DMS153 treated with DMSO at 0.1 percent for 48 hours (cell line): ENCODE data around the gene FAM83B.
"Not testable (repeated sequence)": the region's sequence is repeated elsewhere in the genome, so short reads cannot be mapped to it uniquely, and the experiment has no call there.

Experiments used
- DNase-seq: peaks from one replicate; lab custom pipeline; 2025; ENCODE audit not compliant: unreplicated experiment; lab: John Stamatoyannopoulos, UW

The FAM83B gene

DNA sequence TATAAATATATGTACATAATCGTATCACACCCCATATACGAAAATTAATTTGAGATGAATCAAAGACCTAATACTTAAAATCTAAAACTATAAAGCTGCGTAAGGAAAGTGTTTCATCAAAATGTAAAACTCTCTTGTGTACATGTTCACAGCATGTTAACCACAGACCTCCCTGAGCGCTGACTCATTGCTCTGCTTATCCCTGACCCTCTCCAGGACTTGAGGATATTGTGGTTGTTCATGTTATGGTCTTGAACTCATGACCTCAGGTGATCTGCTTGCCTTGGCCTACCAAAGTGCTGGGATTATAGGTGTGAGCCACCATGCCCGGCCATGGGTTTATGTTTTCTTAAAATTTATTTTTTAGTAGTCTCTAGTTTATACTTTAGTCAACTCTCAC lies 14.2 kb downstream of the FAM83B start:
- DNase-seq: no peak

DNA sequence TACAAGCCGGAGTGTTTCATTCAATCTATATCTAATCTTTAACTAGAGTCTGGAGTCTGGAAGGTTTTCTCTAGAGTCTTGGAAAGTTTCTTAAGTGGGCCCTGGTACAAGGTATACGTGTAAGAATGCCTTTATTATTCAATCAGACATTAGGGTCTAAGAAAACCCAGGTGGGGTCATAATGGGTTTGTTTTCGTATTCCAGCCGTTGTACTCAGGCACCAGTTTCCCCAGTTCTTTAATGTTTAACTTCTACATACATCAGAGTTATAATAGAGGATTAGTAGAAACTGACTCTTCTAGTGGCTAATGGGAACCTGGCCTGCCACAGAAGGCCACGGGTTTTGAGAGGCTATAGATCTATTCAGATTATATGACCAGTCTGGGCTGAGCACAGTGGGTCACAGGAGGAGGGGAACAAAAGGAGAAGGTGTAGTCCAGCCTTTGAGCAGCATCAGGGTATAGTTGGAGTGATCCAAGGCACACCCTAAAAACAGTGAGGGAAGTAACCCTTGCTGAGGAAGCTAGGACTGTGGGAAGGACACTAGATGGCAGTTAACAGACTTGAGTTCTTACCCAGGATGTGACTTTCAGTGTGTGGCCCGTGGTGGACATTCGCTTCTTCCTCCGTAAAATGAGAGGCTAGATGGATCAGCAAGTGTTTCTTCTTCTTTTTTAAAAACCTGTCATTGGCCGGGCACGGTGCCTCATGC lies 15.5 kb downstream of the FAM83B start:
- no peak for DNase-seq

DNA sequence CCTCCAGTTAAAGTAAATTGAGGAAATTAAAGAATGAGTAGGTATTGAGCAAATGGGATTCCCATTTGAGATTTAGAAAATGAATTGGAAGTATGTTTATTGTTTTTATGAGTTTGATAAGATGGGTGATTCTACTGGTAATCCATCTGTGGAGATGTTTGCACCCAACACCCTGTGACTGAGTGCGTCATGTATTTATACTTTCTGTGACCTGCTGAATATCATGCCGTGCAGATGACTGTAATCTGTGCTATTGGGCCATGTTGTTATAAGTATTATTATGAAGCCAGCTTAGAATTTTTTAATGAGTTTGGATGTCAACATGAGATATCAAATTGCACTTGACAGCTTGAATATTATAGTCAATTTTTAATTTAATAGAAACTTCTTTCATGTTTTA lies 17.7 kb downstream of the FAM83B start:
- no peak for DNase-seq

GRCh38 chr6:54865091-54865631 lies 18.6 kb downstream of the FAM83B start:
- no peak for DNase-seq

DNA sequence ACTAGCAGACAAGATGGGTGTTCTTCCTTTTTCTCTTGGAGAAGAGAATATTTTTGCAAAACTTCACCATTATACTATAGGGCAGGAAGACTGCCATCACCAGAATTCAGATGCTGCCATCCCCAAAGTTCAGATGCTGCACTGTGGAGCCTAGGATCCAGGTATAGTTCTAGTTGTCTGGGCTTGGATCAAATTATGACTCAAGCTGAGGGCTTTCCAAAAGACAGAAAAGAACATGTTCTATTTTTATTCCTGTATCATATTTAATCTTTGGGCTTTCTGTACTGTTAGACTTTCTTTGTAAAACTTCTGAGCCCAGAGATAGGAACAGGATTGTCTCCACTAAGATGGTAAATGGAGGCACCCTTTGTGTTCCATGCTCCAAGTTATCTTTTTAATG lies 22.0 kb downstream of the FAM83B start:
- DNase-seq: no peak

DNA sequence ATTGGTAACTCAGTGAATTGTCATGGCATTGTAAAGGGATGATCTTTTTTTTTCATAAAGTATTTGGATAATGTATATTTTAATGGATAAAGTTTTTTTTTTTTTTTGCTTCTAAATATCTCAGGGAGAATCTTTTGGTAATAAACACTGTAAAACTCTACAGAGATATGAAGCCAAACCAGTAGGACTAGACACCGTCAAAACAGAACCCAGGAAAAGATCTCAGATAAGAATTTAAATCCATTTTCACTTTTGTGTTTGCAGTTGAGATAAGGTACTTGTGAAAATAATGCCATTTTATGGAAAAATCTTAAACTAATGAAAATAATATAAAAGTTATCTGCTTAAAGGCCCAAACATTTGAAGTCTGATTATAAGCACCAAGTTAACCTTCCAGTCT lies 27.0 kb downstream of the FAM83B start:
- no peak for DNase-seq

DNA sequence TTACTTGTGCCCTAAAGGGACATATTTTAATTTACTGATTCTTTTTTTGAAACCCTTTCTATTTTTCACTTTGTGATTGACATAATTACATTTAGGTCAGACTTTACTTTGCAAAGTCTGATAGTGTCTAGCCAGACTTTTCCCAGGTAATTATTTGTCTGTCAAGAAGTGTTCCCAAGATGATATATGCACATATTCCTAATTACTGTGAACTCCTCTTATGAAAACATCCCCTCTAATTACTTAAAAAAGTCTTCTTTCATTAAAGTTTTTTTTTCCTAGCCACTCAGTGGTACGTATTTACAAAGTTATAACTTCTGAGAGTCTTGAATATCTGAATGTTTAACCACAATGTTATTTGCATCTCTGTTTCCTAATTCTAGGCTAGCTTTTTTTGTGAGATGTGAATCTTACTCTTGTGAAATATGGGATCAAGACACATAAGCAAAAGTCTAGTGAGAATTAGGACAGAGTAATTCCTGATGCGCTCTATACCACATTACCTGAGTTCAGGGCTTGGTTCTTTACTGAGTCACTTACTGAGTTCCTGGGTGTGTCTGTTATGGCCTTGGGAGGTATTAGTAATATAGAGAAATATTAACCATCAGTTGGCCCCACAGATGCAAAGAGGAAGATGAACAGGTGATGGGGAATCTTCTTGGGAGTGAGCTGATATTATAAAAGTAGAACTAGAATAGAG lies 27.9 kb downstream of the FAM83B start:
- no peak for DNase-seq

GRCh38 chr6:54875539-54875938 lies 29.0 kb downstream of the FAM83B start:
- no peak for DNase-seq

DNA sequence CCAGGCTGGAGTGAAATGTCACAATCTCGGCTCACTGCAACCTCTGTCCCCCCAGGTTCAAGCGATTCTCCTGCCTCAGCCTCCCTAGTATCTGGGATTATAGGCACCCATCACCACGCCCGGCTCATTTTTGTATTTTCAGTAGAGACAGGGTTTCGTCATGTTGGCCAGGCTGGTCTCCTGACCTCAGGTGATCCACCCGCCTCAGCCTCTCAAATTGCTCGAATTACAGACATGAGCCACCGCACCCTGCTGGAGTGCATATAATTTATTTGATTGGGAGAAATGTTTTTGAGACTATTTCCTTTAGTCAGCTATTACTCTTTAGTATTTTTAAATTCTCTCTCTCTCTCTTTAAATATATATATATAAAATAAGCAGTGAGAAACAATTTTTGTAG lies 29.8 kb downstream of the FAM83B start:
- no peak for DNase-seq

DNA sequence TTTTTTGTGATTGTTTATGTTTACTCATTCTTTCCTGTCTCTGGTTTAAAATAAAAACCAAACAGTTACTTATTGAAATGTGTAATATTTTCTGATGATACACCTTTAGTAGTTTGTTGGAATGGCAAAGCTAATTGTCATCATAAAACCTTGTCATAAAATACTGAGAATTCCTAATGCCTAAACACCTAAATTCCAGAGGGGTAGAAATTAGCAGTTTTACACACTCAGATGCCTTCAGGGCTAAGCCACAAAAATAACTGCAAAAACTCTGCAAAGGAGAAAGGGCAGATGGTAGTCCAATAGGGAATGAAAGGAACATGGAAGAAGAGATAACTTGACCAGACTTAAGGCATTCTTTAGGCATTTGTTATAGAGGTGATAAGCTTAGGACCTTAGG lies 30.3 kb downstream of the FAM83B start:
- DNase-seq: no peak

DNA sequence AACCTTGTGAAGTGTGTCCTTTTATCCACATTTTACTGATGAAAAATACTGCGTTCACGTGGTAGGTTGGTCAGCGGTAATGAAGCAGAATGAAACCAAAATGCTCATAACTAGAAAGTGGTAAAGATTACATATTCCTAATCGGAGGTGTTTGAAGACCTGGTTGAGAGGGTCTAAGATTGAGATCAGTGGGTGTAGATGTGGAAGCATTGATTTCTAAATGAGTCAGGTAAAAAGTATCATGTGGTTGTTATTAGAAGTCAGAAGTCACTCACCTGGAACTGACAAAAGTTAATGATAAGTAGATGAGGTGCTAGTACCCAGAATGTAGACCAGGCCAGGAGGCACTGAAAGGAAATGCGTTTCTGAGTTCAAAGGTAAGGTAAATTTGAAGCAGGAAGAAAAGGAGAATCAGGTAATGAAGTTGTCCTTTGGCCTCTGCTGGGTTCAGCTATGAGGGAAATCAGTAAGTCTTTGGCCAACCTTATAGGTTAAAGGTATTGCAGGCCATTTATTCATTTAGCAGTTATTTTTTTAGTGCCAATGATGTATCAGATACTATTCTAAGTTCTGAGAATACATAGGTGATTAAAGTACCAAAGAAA lies 31.2 kb downstream of the FAM83B start:
- DNase-seq: no peak

DNA sequence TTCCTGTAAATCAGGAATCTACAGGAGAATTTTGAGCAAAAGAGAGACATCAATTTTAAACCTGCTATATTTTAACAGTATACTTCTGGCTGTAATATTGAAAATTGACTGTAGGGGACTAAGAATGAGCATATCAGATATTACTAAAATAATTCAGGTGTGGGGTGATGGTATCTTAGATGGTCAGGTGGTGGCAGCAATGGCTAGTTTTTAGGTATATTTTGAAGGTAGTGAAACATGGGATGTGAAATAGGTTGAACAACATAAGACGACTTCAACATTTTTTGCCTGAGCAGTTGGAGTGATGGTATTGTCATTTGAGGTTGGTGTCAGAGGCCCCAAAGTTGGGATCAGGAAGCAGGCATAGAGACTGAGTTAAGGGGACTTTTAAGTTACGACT lies 32.1 kb downstream of the FAM83B start:
- DNase-seq: no peak

DNA sequence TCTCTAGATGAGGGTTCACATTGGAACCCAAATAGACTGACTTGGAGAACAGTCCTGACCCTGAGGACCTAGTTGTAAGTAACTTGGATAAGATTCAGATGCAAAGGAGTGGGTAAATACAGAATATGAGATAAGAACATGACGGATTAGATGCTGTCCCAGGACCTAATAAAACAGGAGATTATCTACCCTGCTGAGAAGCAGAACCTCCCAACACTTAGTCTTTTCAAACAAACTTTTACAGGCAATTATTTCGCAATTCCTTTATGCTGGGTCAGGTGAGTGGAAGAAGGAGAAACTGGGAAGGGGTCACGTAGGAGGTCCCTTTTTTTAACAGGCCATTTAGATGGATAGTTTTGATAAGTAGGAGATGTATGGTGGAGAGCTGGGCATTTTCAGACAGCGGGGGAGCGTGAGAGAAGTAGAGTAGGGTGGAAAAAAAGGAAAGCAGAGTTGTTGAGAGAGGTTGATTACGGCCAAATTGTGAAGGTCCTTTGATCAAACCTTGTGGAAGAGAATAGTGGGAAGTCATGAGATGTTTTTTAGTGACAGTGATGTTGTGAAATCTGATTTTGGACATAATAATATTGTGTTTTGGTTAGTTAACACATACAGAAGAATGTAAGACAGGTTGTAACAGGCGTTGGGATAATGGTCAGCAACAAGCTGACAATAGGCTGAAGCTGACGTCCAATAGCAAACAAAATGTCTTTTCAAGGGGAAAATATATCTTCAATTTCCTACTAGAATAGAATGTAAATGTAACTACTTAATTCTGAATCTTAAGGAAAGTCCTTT lies 32.8 kb downstream of the FAM83B start:
- DNase-seq: no peak

DNA sequence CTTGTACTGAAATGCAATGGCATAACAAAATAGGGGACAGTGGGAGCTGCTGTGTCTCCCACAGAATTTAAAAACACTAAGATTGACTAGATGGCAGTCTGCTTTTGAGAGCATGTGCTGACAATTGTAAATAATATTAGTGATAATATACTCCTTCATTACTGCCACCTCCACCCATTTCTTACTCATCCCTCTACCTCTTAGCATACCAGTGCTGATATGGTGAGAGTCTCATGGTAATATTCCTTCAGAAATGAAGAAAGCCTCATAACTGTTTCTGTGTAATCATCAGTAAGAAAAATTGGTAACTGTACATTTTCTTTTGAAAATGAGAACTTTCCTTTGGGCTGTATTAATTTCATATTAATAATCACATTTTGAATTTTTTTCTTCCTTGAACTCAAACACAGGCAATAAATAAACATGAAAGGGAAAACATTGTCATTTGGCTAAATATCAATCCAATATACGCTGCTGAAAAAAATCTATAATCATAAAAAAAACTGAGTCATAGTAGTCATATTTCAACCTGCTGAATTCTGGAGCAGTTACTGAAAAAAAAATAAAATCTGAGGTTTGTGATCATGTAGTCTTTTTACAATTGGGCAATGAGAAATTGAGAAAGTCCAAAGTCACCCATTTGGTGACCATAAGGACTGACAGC lies 34.6 kb downstream of the FAM83B start:
- no peak for DNase-seq

DNA sequence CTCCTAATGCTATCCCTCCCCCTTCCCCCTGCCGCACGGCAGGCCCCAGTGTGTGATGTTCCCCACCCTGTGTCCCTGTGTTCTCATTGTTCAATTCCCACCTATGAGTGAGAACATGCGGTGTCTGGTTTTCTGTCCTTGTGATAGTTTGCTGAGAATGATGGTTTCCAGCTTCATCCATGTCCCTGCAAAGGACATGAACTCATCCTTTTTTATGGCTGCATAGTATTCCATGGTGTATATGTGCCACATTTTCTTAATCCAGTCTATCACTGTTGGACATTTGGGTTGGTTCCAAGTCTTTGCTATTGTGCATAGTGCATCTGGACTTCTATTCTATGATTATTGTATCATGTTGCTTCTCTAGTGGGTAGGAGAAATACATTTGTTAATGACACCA lies 35.3 kb downstream of the FAM83B start:
- not testable (repeated sequence) for DNase-seq

GRCh38 chr6:54886932-54887584 lies 40.5 kb downstream of the FAM83B start:
- no peak for DNase-seq

GRCh38 chr6:54891536-54891935 lies 45.0 kb downstream of the FAM83B start:
- no peak for DNase-seq

DNA sequence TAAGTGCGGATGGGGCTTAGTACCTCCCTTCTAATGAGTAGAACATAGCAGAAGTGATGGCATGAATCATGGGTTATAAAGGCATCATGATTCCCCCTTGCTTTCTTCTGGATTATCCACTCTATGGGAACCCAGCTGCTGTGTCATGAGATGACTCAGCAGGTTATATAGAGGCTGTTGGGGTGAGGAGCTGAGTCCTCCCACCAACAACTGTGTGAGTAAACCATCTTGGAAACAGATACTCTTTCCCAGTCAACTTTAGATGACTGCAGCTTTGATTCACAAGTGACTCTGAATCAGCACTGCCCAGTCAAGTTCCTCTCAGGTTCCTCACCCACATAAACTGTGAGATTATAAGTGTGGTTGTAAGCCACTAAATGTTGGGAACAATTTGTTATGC lies 46.3 kb downstream of the FAM83B start:
- DNase-seq: no peak

DNA sequence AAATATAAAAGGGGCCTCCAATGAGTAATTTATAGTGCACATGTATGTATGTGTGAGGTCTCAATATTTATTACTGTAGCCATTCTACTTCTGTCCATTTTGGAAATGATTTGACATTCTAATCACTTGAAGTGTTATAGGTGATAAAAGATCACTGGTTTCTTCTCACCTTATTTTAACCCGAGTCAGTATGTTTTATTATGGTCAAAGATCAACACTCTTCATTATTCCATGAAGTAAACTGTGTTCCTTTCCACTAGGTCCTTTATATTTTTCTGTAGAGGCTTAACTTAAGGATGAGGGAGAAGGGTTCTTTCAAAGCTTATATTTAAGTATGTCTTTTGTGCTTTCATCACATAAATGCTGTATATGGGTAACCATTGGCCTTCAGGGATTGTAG lies 47.2 kb downstream of the FAM83B start:
- no peak for DNase-seq

- DNase-seq: no peak
Observed at GRCh38 chr6:54896302-54896701, 49.7 kb downstream of the FAM83B start.
